CD4-positive, alpha-beta T cell (primary cell): ENCODE measurements around the gene TBC1D22A. TPM values are rescaled to one million over a fixed set of nuclear protein-coding genes. Genes with fewer than 3 reads are reported as not detected.

Experiments used
- ATAC-seq: fragments of 200-7000 bp; cut with Tn5 transposase; one replicate; pipeline ENCODE4 v1.10.0; 2022; ENCODE audit warnings: mild to moderate bottlenecking; ENCODE audit not compliant: poor library complexity
- CTCF ChIA-PET: fragments of 350-600 bp; sonication (Branson Sonifier 250); formaldehyde crosslinking; loops from one replicate; lab custom pipeline; 2021; ENCODE audit warnings: antibody characterized with exemption, inconsistent platforms; lab: Charles Lee
- POLR2A ChIA-PET: fragments of 350-600 bp; sonication (Branson Sonifier 250); formaldehyde crosslinking; loops from one replicate; lab custom pipeline; 2021; ENCODE audit warnings: antibody characterized with exemption, inconsistent platforms; lab: Charles Lee
- DNase-seq, 14 experiments: peaks; one replicate each; pipeline ENCODE4 v3.0.0-alpha.2; 2013 to 2020; ENCODE audit warnings: mixed read lengths in 2 of 14
- H3K27ac ChIP-seq, 2 donors: one replicate each; pipeline versions ENCODE4 v1.5.1 to v1.7.0; 2013; ENCODE audit warnings: low read length in 2 of 2, low read depth in 1 of 2, mild to moderate bottlenecking in 1 of 2
- H3K27me3 ChIP-seq, 2 experiments: 1 replicate in 1 of 2; 2 replicates in 1 of 2; pipeline versions ENCODE4 v1.6.1 to v1.7.0; 2013; ENCODE audit warnings: low read length in 2 of 2, control low read depth in 1 of 2, mild to moderate bottlenecking in 1 of 2, moderate library complexity in 1 of 2; ENCODE audit not compliant: insufficient read depth in 2 of 2, control insufficient read depth in 1 of 2
- H3K36me3 ChIP-seq: one replicate; pipeline ENCODE4 v1.6.1; 2013; ENCODE audit warnings: low read length, control low read depth; ENCODE audit not compliant: insufficient read depth
- H3K4me1 ChIP-seq: one replicate; pipeline ENCODE4 v1.6.1; 2013; ENCODE audit warnings: low read length, control low read depth; ENCODE audit not compliant: insufficient read depth
- H3K4me3 ChIP-seq: one replicate; pipeline ENCODE4 v1.5.1; 2013; ENCODE audit warnings: mild to moderate bottlenecking, low read length, moderate library complexity
- H3K9me3 ChIP-seq, 2 experiments: 1 replicate in 1 of 2; 2 replicates in 1 of 2; pipeline versions ENCODE4 v1.6.1 to v1.7.0; 2013; ENCODE audit warnings: low read length in 2 of 2, mild to moderate bottlenecking in 2 of 2, control low read depth in 1 of 2, moderate library complexity in 1 of 2; ENCODE audit not compliant: control insufficient read depth in 1 of 2, insufficient read depth in 1 of 2
- H3K27ac Mint-ChIP-seq: one replicate; pipeline ENCODE4 v1.8.0; 2020; ENCODE audit warnings: mixed read lengths
- H3K27me3 Mint-ChIP-seq: one replicate; pipeline ENCODE4 v1.8.0; 2021; ENCODE audit warnings: mixed read lengths
- H3K36me3 Mint-ChIP-seq: one replicate; pipeline ENCODE4 v1.8.0; 2021; ENCODE audit warnings: low read depth, mixed read lengths
- H3K4me1 Mint-ChIP-seq: one replicate; pipeline ENCODE4 v1.8.0; 2021; ENCODE audit warnings: low read depth, mixed read lengths
- H3K4me3 Mint-ChIP-seq: one replicate; pipeline ENCODE4 v1.8.0; 2020; ENCODE audit warnings: mild to moderate bottlenecking, mixed read lengths
- H3K9me3 Mint-ChIP-seq: one replicate; pipeline ENCODE4 v1.8.0; 2020; ENCODE audit warnings: mixed read lengths
- intact Hi-C, 2 experiments: fragments of 100-400 bp; cut with DNase I in 1 of 2; cut with micrococcal nuclease in 1 of 2; formaldehyde crosslinking; loops; one replicate each; pipeline versions ENCODE4 v1.15.1 to v1.9.0; 2023 to 2025; cut with DNase I, micrococcal nuclease
- total RNA-seq, 174 experiments: library from RNA in 2 of 174; stranded (reverse) in 2 of 174; gene quantifications; one replicate each; pipeline ENCODE4 v1.2.3 and lab custom pipeline; 2021 to 2026
- TF ChIP-seq, protein P1 (sequence below): fragments of 200-600 bp; IDR thresholded peaks from one replicate; pipeline ENCODE4 v1.8.0; 2022; ENCODE audit warnings: antibody characterized with exemption, mild to moderate bottlenecking

The TBC1D22A gene
- total RNA-seq, 2 experiments from 2014 or later, result 27.1 to 31.7 TPM

GRCh38 chr22:46846832-46847355, 84.4 kb downstream of the TBC1D22A start:
- Histone ChIP-seq H3K36me3 (peaks cover 20% of the 10 kb centered on the region), H3K4me3 (no peak overlapping the region), H3K27ac (no peak overlapping the region), H3K9me3 (no peaks in the 10 kb centered on the region), H3K27me3 (no peaks in the 10 kb centered on the region), H3K4me1 (peaks cover 3% of the 10 kb centered on the region)
- TF ChIP-seq, protein P1, sequence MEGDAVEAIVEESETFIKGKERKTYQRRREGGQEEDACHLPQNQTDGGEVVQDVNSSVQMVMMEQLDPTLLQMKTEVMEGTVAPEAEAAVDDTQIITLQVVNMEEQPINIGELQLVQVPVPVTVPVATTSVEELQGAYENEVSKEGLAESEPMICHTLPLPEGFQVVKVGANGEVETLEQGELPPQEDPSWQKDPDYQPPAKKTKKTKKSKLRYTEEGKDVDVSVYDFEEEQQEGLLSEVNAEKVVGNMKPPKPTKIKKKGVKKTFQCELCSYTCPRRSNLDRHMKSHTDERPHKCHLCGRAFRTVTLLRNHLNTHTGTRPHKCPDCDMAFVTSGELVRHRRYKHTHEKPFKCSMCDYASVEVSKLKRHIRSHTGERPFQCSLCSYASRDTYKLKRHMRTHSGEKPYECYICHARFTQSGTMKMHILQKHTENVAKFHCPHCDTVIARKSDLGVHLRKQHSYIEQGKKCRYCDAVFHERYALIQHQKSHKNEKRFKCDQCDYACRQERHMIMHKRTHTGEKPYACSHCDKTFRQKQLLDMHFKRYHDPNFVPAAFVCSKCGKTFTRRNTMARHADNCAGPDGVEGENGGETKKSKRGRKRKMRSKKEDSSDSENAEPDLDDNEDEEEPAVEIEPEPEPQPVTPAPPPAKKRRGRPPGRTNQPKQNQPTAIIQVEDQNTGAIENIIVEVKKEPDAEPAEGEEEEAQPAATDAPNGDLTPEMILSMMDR, result no peak
- H3K4me1 Mint-ChIP-seq, result peaks cover 44% of the 10 kb centered on the region
- no peak overlapping the region for H3K27ac Mint-ChIP-seq
- DNase-seq (no peak), ATAC-seq (no peak)
- peaks cover 82% of the 10 kb centered on the region for H3K36me3 Mint-ChIP-seq
- ChIA-PET CTCF (no interaction called here), POLR2A (no interaction called here)
- H3K9me3 Mint-ChIP-seq, result no peaks in the 10 kb centered on the region
- no peak overlapping the region for H3K4me3 Mint-ChIP-seq
- H3K27me3 Mint-ChIP-seq, result no peaks in the 10 kb centered on the region
- intact Hi-C loops, result no loop called here

GRCh38 chr22:46848197-46848596, 85.7 kb downstream of the TBC1D22A start:
- CTCF ChIA-PET, result interaction anchor here (1.2 kb wide), 1 partner anchor 45 kb away, joined by 4 read pairs; no protein-coding TSS in a partner anchor
- H3K9me3 Mint-ChIP-seq, result no peaks in the 10 kb centered on the region
- TF ChIP-seq, protein P1, result no peak
- peaks cover 80% of the 10 kb centered on the region for H3K36me3 Mint-ChIP-seq
- Histone ChIP-seq H3K27ac (no peak overlapping the region), H3K4me1 (no peaks in the 10 kb centered on the region), H3K27me3 (no peaks in the 10 kb centered on the region), H3K36me3 (peaks cover 24% of the 10 kb centered on the region), H3K9me3 (no peaks in the 10 kb centered on the region), H3K4me3 (no peak overlapping the region)
- no peak overlapping the region for H3K27ac Mint-ChIP-seq
- POLR2A ChIA-PET, result no interaction called here
- intact Hi-C loops, result no loop called here
- H3K27me3 Mint-ChIP-seq, result no peaks in the 10 kb centered on the region
- no peak for ATAC-seq
- no peak for DNase-seq
- H3K4me3 Mint-ChIP-seq, result no peak overlapping the region
- H3K4me1 Mint-ChIP-seq, result peaks cover 33% of the 10 kb centered on the region

GRCh38 chr22:46849101-46849500, 86.7 kb downstream of the TBC1D22A start:
- TF ChIP-seq, protein P1, result no peak
- H3K4me1 ChIP-seq, result peaks cover 2% of the 10 kb centered on the region
- no peak overlapping the region for H3K27ac ChIP-seq
- DNase-seq (no peak), ATAC-seq (no peak)
- peaks cover 81% of the 10 kb centered on the region for H3K36me3 Mint-ChIP-seq
- H3K36me3 ChIP-seq, result peaks cover 24% of the 10 kb centered on the region
- no peak overlapping the region for H3K27ac Mint-ChIP-seq
- peaks cover 30% of the 10 kb centered on the region for H3K4me1 Mint-ChIP-seq
- intact Hi-C loops, result no loop called here
- H3K4me3 Mint-ChIP-seq, result no peak overlapping the region
- H3K27me3 Mint-ChIP-seq, result no peaks in the 10 kb centered on the region
- H3K9me3 ChIP-seq, result no peaks in the 10 kb centered on the region
- CTCF ChIA-PET, result no interaction called here
- H3K9me3 Mint-ChIP-seq, result no peaks in the 10 kb centered on the region
- POLR2A ChIA-PET, result no interaction called here
- H3K27me3 ChIP-seq, result no peaks in the 10 kb centered on the region
- H3K4me3 ChIP-seq, result no peak overlapping the region
